ENCODE measurements around the gene NAMPT. TPM values are rescaled to one million over a fixed set of nuclear protein-coding genes. Genes with fewer than 3 reads are reported as not detected.

NAMPT gene
- total RNA-seq, 3 donors from 2014 or later (not counting 1 experiment from before 2014, with no cell fraction given): 194 to 414 (median 270) TPM

GRCh38 chr7:106281127-106281526 is 3.7 kb downstream of the NAMPT start:
- H3K4me1 ChIP-seq (ENCODE audit: control insufficient read depth, insufficient read depth, low read length): peaks cover 12% of the 10 kb centered on the region
- Mint-ChIP-seq H3K36me3 (no peaks in the 10 kb centered on the region), H3K4me3 (no peak overlapping the region), H3K9me3 (no peaks in the 10 kb centered on the region), H3K4me1 (peaks cover 26 to 28% of the 10 kb centered on the region in 2 donors), H3K27me3 (ENCODE audit: low read depth in 2 of 2) (no peaks in the 10 kb centered on the region), H3K27ac (no peak overlapping the region)
- no peaks in the 10 kb centered on the region for H3K27me3 ChIP-seq (ENCODE audit: control insufficient read depth, insufficient read depth, low read length)
- DNase-seq: no peak
- no peak for TF ChIP-seq CTCF (IDR thresholded peaks at IDR 0.05)
- intact Hi-C loops (cut with micrococcal nuclease): loop anchor here (10.0 kb wide), 3 partner anchors 166 to 1464 kb away; partner anchors contain the start of genes CBLL1 and SYPL1
- H3K36me3 ChIP-seq (ENCODE audit: control insufficient read depth, insufficient read depth, low read length): peaks cover 4% of the 10 kb centered on the region
- no peaks in the 10 kb centered on the region for H3K9me3 ChIP-seq (ENCODE audit: control insufficient read depth, insufficient read depth, low read length)
- no peak overlapping the region for H3K27ac ChIP-seq (ENCODE audit: low read length)
- no peak overlapping the region for H3K4me3 ChIP-seq (ENCODE audit: low read length)
- no peak for ATAC-seq

- H3K4me1 ChIP-seq (ENCODE audit: control insufficient read depth, insufficient read depth, low read length): peaks cover 4% of the 10 kb centered on the region
- no peak overlapping the region for H3K4me3 ChIP-seq (ENCODE audit: low read length)
- WGBS (ENCODE audit: insufficient coverage): 78% methylated on average over 2 of the region's 2 CpGs
- Mint-ChIP-seq H3K36me3 (no peaks in the 10 kb centered on the region), H3K9me3 (no peaks in the 10 kb centered on the region), H3K27ac (peak overlapping the region in 1 of 2 donors; percentile 43), H3K4me3 (no peak overlapping the region), H3K4me1 (peaks cover 16 to 20% of the 10 kb centered on the region in 2 donors), H3K27me3 (ENCODE audit: low read depth in 2 of 2) (no peaks in the 10 kb centered on the region)
- ATAC-seq (no peak), DNase-seq (no peak)
- no peaks in the 10 kb centered on the region for H3K9me3 ChIP-seq (ENCODE audit: control insufficient read depth, insufficient read depth, low read length)
- TF ChIP-seq CTCF (IDR thresholded peaks at IDR 0.05): no peak
- peaks cover 4% of the 10 kb centered on the region for H3K36me3 ChIP-seq (ENCODE audit: control insufficient read depth, insufficient read depth, low read length)
- intact Hi-C loops (cut with micrococcal nuclease): loop anchor here (10.0 kb wide), 3 partner anchors 165 to 1465 kb away; partner anchors contain the start of genes CBLL1 and SYPL1
- no peak overlapping the region for H3K27ac ChIP-seq (ENCODE audit: low read length)
- no peaks in the 10 kb centered on the region for H3K27me3 ChIP-seq (ENCODE audit: control insufficient read depth, insufficient read depth, low read length)
Measured at GRCh38 chr7:106279425-106280197, 5.2 kb downstream of the NAMPT start.

- peaks cover under 1% of the 10 kb centered on the region for H3K4me1 ChIP-seq (ENCODE audit: control insufficient read depth, insufficient read depth, low read length)
- no peak overlapping the region for H3K4me3 Mint-ChIP-seq
Measured at GRCh38 chr7:106278695-106279094, 6.1 kb downstream of the NAMPT start.

More at GRCh38 chr7:106278695-106279094, 6.1 kb downstream of the NAMPT start:
- WGBS (ENCODE audit: insufficient coverage): no CpG with 5 or more reads among the region's 2 CpGs
- ATAC-seq: no peak
- no peak for DNase-seq
- Mint-ChIP-seq H3K27me3 (ENCODE audit: low read depth in 2 of 2) (no peaks in the 10 kb centered on the region), H3K27ac (no peak overlapping the region), H3K9me3 (no peaks in the 10 kb centered on the region), H3K4me1 (peaks cover 12 to 16% of the 10 kb centered on the region in 2 donors), H3K36me3 (no peaks in the 10 kb centered on the region)
- no peaks in the 10 kb centered on the region for H3K9me3 ChIP-seq (ENCODE audit: control insufficient read depth, insufficient read depth, low read length)
- intact Hi-C loops (cut with micrococcal nuclease): no loop called here
- no peaks in the 10 kb centered on the region for H3K27me3 ChIP-seq (ENCODE audit: control insufficient read depth, insufficient read depth, low read length)
- no peak overlapping the region for H3K4me3 ChIP-seq (ENCODE audit: low read length)
- peaks cover 8% of the 10 kb centered on the region for H3K36me3 ChIP-seq (ENCODE audit: control insufficient read depth, insufficient read depth, low read length)
- TF ChIP-seq CTCF (IDR thresholded peaks at IDR 0.05): no peak
- H3K27ac ChIP-seq (ENCODE audit: low read length): no peak overlapping the region

Measured in natural killer cell (primary cell).